ENCODE results near the gene RREB1. TPM values are rescaled to one million over a fixed set of nuclear protein-coding genes. Genes with fewer than 3 reads are reported as not detected.

The RREB1 gene
- total RNA-seq, 1 donor from 2014 or later = 57.6 TPM

- no peak overlapping the region for H3K4me3 Mint-ChIP-seq (ENCODE audit: unreplicated experiment)
- H3K27ac Mint-ChIP-seq (ENCODE audit: unreplicated experiment) = no peak overlapping the region
- peaks cover 10% of the 10 kb centered on the region for H3K36me3 Mint-ChIP-seq (ENCODE audit: low read depth, unreplicated experiment)
- peaks cover under 1% of the 10 kb centered on the region for H3K4me1 Mint-ChIP-seq (ENCODE audit: unreplicated experiment)
- H3K27me3 Mint-ChIP-seq (ENCODE audit: unreplicated experiment) = peaks cover 10% of the 10 kb centered on the region
- no peaks in the 10 kb centered on the region for H3K9me3 Mint-ChIP-seq (ENCODE audit: unreplicated experiment)
- no peak for DNase-seq (ENCODE audit: low spot score)
- TF ChIP-seq CTCF (IDR thresholded peaks at IDR 0.05; ENCODE audit: unreplicated experiment) = no peak
Observed at GRCh38 chr6:7254980-7255835, 147.4 kb downstream of the RREB1 start.

DNA sequence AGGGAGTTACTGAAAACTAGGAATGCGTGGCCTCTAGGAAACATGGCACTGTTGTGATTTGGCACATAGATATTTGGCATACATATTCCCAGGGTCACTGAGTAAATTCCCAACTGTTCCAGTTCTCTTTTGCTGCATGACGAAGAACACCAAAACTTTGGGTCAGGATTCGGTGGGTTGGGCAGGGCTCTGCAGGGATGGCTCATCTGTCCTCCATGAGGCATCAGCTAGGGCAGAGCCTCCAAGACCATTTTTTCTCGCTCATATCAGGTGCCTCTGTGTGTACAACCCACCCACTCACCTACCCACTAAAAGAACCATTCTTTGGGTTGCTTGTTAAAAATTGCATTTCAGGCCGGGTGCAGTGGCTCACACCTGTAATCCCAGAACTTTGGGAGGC is 148.2 kb downstream of the RREB1 start:
- Mint-ChIP-seq H3K27me3 (ENCODE audit: unreplicated experiment) (peaks cover 10% of the 10 kb centered on the region), H3K4me3 (ENCODE audit: unreplicated experiment) (no peak overlapping the region), H3K9me3 (ENCODE audit: unreplicated experiment) (no peaks in the 10 kb centered on the region), H3K36me3 (ENCODE audit: low read depth, unreplicated experiment) (peaks cover 6% of the 10 kb centered on the region), H3K27ac (ENCODE audit: unreplicated experiment) (no peak overlapping the region), H3K4me1 (ENCODE audit: unreplicated experiment) (peaks cover 7% of the 10 kb centered on the region)
- TF ChIP-seq CTCF (IDR thresholded peaks at IDR 0.05; ENCODE audit: unreplicated experiment) = no peak
- DNase-seq (ENCODE audit: low spot score) = no peak

GRCh38 chr6:7256785-7257184 is 149.0 kb downstream of the RREB1 start:
- H3K36me3 Mint-ChIP-seq (ENCODE audit: low read depth, unreplicated experiment) = peaks cover 6% of the 10 kb centered on the region
- no peak for DNase-seq (ENCODE audit: low spot score)
- no peak overlapping the region for H3K27ac Mint-ChIP-seq (ENCODE audit: unreplicated experiment)
- H3K4me3 Mint-ChIP-seq (ENCODE audit: unreplicated experiment) = no peak overlapping the region
- TF ChIP-seq CTCF (IDR thresholded peaks at IDR 0.05; ENCODE audit: unreplicated experiment) = no peak
- H3K9me3 Mint-ChIP-seq (ENCODE audit: unreplicated experiment) = no peaks in the 10 kb centered on the region
- H3K27me3 Mint-ChIP-seq (ENCODE audit: unreplicated experiment) = peaks cover 10% of the 10 kb centered on the region
- peaks cover 8% of the 10 kb centered on the region for H3K4me1 Mint-ChIP-seq (ENCODE audit: unreplicated experiment)

DNA sequence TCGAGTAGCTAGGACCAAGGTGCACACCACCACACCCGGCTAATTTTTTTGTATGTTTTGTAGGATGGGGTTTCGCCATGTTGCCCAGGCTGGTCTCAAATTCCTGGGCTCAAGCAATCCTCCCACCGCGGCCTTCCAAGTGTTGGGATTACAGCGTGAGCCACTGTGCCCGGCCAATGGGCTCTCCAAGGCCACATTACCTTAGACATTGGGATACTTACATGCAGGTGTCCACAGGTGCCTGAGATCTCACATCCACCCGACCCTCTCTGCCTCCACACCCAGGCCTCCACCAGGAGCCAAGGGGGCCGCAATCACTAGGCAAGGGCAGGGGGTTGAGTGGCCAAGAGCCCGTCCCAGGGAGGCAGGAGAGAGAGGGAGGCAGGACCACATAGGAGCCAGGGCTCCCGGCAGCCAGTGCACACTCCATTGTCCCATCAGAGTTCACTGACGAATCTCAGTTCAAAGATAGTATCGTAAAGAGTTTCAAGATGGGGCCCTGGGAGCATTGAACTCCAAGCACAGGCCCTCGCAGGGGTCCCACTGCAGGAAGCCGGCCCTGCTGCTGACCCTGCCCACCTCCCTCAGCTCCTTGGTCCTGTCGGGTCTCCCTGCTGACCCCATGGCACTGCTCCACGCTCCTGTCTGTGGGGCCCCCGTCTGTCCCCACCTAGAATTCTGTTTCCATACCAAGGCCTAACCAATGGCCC is 149.9 kb downstream of the RREB1 start:
- Mint-ChIP-seq H3K9me3 (ENCODE audit: unreplicated experiment) (no peaks in the 10 kb centered on the region), H3K27ac (ENCODE audit: unreplicated experiment) (no peak overlapping the region), H3K4me3 (ENCODE audit: unreplicated experiment) (no peak overlapping the region)

More for the DNA sequence above, 149.9 kb downstream of the RREB1 start:
- H3K4me1 Mint-ChIP-seq (ENCODE audit: unreplicated experiment) = peaks cover 8% of the 10 kb centered on the region
- peaks cover 6% of the 10 kb centered on the region for H3K36me3 Mint-ChIP-seq (ENCODE audit: low read depth, unreplicated experiment)
- no peak for DNase-seq (ENCODE audit: low spot score)
- H3K27me3 Mint-ChIP-seq (ENCODE audit: unreplicated experiment) = peaks cover 15% of the 10 kb centered on the region
- TF ChIP-seq CTCF (IDR thresholded peaks at IDR 0.05; ENCODE audit: unreplicated experiment) = no peak

All from endothelial cell (in vitro differentiated cells).